Urinary bladder (tissue), 4 donors: ENCODE data around the gene MYEF2. TPM values are rescaled to one million over a fixed set of nuclear protein-coding genes. Genes with fewer than 3 reads are reported as not detected.

ENCODE experiments used
- DNase-seq: peaks from one replicate; pipeline ENCODE4 v3.0.0-alpha.2; 2015; ENCODE audit errors: extremely low spot score
- H3K27ac ChIP-seq: one replicate; pipeline ENCODE4 v1.5.1; 2013; ENCODE audit warnings: low read depth, mild to moderate bottlenecking, moderate library complexity
- H3K36me3 ChIP-seq: one replicate; pipeline ENCODE4 v1.6.1; 2013; ENCODE audit warnings: mild to moderate bottlenecking, moderate library complexity; ENCODE audit not compliant: insufficient read depth
- H3K4me1 ChIP-seq: one replicate; pipeline ENCODE4 v1.6.1; 2013; ENCODE audit warnings: mild to moderate bottlenecking, moderate library complexity; ENCODE audit not compliant: insufficient read depth
- H3K4me3 ChIP-seq: one replicate; pipeline ENCODE4 v1.5.1; 2013; ENCODE audit warnings: low read depth, low read length
- WGBS: extraction: QIAGEN DNeasy Blood & Tissue Kit; methylation state at CpG from one replicate; pipeline ENCODE4 v1.1.7; 2013; 5-methylcytosine and 5-hydroxymethylcytosine counted together
- polyA plus RNA-seq: library from polyadenylated mRNA; stranded (reverse); fragments of 200-250 nt; gene quantifications from one replicate; pipeline ENCODE4 v1.2.3, GENCODE V29; 2013
- total RNA-seq: library from RNA; depleted of rRNA; stranded (reverse); fragments of >200 nt; gene quantifications from one replicate; pipeline ENCODE4 v1.2.3, GENCODE V29; 2014
- donor health status: healthy with polysubstance abuse.
- donor health status: healthy.

MYEF2 gene
- total and polyA plus RNA-seq, 2 donors = 7.1 to 22.2 TPM

GRCh38 chr15:48121849-48122248, 56.2 kb downstream of the MYEF2 start:
- DNase-seq = no peak
- H3K27ac ChIP-seq = no peak overlapping the region
- no peaks in the 10 kb centered on the region for H3K36me3 ChIP-seq
- H3K4me3 ChIP-seq = no peak overlapping the region
- H3K4me1 ChIP-seq = no peaks in the 10 kb centered on the region
- WGBS = 82% methylated on average over 8 of the region's 8 CpGs

- no peak for DNase-seq
- Histone ChIP-seq H3K36me3 (no peaks in the 10 kb centered on the region), H3K4me3 (no peak within 1 kb of the TSS), H3K4me1 (no peaks in the 10 kb centered on the region), H3K27ac (no peak within 1 kb of the TSS)
- WGBS = 79% methylated on average over 6 of the region's 6 CpGs
These were observed 57.4 kb downstream of the MYEF2 start, which contains the start of gene SLC24A5 for GRCh38 chr15:48120745-48121144. TSS of gene SLC24A5 (plus strand) at chr15:48120990. CDS start at chr15:48121045, 55 bp downstream.

GRCh38 chr15:48119277-48119676, 58.8 kb downstream of the MYEF2 start:
- H3K4me1 ChIP-seq = no peaks in the 10 kb centered on the region
- WGBS = 65% methylated on average over 5 of the region's 5 CpGs
- no peak overlapping the region for H3K27ac ChIP-seq

GRCh38 chr15:48112242-48112641, 65.9 kb downstream of the MYEF2 start:
- Histone ChIP-seq H3K36me3 (no peaks in the 10 kb centered on the region), H3K4me1 (no peaks in the 10 kb centered on the region), H3K4me3 (no peak overlapping the region), H3K27ac (no peak overlapping the region)
- no peak for DNase-seq
- 40% methylated on average over 6 of the region's 6 CpGs for WGBS

More at GRCh38 chr15:48119277-48119676, 58.8 kb downstream of the MYEF2 start:
- no peak for DNase-seq
- H3K36me3 ChIP-seq = no peaks in the 10 kb centered on the region
- H3K4me3 ChIP-seq = no peak overlapping the region

- WGBS = 72% methylated on average over 5 of the region's 5 CpGs
- H3K27ac ChIP-seq = no peak overlapping the region
- H3K4me1 ChIP-seq = no peaks in the 10 kb centered on the region
- H3K36me3 ChIP-seq = no peaks in the 10 kb centered on the region
- DNase-seq = no peak
- H3K4me3 ChIP-seq = no peak overlapping the region
These were observed 68.1 kb downstream of the MYEF2 start for GRCh38 chr15:48109856-48110531.

- Histone ChIP-seq H3K4me3 (no peak overlapping the region), H3K4me1 (no peaks in the 10 kb centered on the region), H3K36me3 (no peaks in the 10 kb centered on the region), H3K27ac (no peak overlapping the region)
- WGBS = 84% methylated on average over 4 of the region's 4 CpGs
- DNase-seq = no peak
These were observed 68.9 kb downstream of the MYEF2 start for GRCh38 chr15:48109212-48109611.

GRCh38 chr15:48105936-48106335, 72.2 kb downstream of the MYEF2 start:
- Histone ChIP-seq H3K4me1 (no peaks in the 10 kb centered on the region), H3K27ac (no peak overlapping the region), H3K36me3 (no peaks in the 10 kb centered on the region), H3K4me3 (no peak overlapping the region)
- WGBS = 58% methylated on average over 2 of the region's 2 CpGs
- DNase-seq = no peak

- no peak overlapping the region for H3K4me3 ChIP-seq
- WGBS = 89% methylated on average over 5 of the region's 5 CpGs
- H3K36me3 ChIP-seq = no peaks in the 10 kb centered on the region
- H3K4me1 ChIP-seq = no peaks in the 10 kb centered on the region
- no peak overlapping the region for H3K27ac ChIP-seq
- DNase-seq = no peak
These were observed 74.4 kb downstream of the MYEF2 start for GRCh38 chr15:48103647-48104046.

- H3K4me1 ChIP-seq = no peaks in the 10 kb centered on the region
- DNase-seq = no peak
- H3K36me3 ChIP-seq = no peaks in the 10 kb centered on the region
- no peak overlapping the region for H3K4me3 ChIP-seq
- no peak overlapping the region for H3K27ac ChIP-seq
- 63% methylated on average over 6 of the region's 6 CpGs for WGBS
These were observed 75.9 kb downstream of the MYEF2 start for GRCh38 chr15:48102167-48102566.

- no peak overlapping the region for H3K4me3 ChIP-seq
- H3K36me3 ChIP-seq = no peaks in the 10 kb centered on the region
- 45% methylated on average over 6 of the region's 6 CpGs for WGBS
- H3K4me1 ChIP-seq = no peaks in the 10 kb centered on the region
- no peak for DNase-seq
- no peak overlapping the region for H3K27ac ChIP-seq
These were observed 76.6 kb downstream of the MYEF2 start for GRCh38 chr15:48101376-48101961.

GRCh38 chr15:48097264-48097663, 80.8 kb downstream of the MYEF2 start:
- no peaks in the 10 kb centered on the region for H3K4me1 ChIP-seq
- 90% methylated on average over 2 of the region's 2 CpGs for WGBS
- no peaks in the 10 kb centered on the region for H3K36me3 ChIP-seq
- no peak overlapping the region for H3K4me3 ChIP-seq
- H3K27ac ChIP-seq = no peak overlapping the region
- DNase-seq = no peak

GRCh38 chr15:48096813-48097212, 81.3 kb downstream of the MYEF2 start:
- no peak for DNase-seq
- 76% methylated on average over 2 of the region's 2 CpGs for WGBS
- no peaks in the 10 kb centered on the region for H3K4me1 ChIP-seq
- H3K36me3 ChIP-seq = no peaks in the 10 kb centered on the region
- H3K4me3 ChIP-seq = no peak overlapping the region
- H3K27ac ChIP-seq = no peak overlapping the region

- WGBS = 84% methylated on average over 4 of the region's 4 CpGs
- no peak for DNase-seq
- H3K36me3 ChIP-seq = no peaks in the 10 kb centered on the region
- no peak overlapping the region for H3K4me3 ChIP-seq
- no peak overlapping the region for H3K27ac ChIP-seq
- no peaks in the 10 kb centered on the region for H3K4me1 ChIP-seq
These were observed 81.7 kb downstream of the MYEF2 start for GRCh38 chr15:48096355-48096786.

- 74% methylated on average over 4 of the region's 4 CpGs for WGBS
- DNase-seq = no peak
- Histone ChIP-seq H3K4me1 (no peaks in the 10 kb centered on the region), H3K36me3 (no peaks in the 10 kb centered on the region), H3K4me3 (no peak overlapping the region), H3K27ac (no peak overlapping the region)
These were observed 86.6 kb downstream of the MYEF2 start for GRCh38 chr15:48091522-48091921.
